SU-DHL-6 (cell line): ENCODE results near the gene HMHB1.

ENCODE experiments used
- H2AFZ ChIP-seq: fragments of 200-600 bp; sonication (generic); 2 replicates; pipeline ENCODE4 v1.6.1; 2014; ENCODE audit warnings: low read depth, mild to moderate bottlenecking, moderate library complexity, mixed read lengths, antibody characterized with exemption, low read length; ENCODE audit not compliant: severe bottlenecking
- H3F3A ChIP-seq: fragments of 200-600 bp; shearing (Covaris generic); 2 replicates; pipeline ENCODE4 v1.6.0; 2016; ENCODE audit warnings: antibody characterized with exemption, mild to moderate bottlenecking; ENCODE audit not compliant: insufficient read depth
- H3K27ac ChIP-seq: fragments of 200-600 bp; sonication (generic); 2 replicates; pipeline ENCODE4 v1.5.1; 2016; ENCODE audit warnings: low read depth, mild to moderate bottlenecking, low read length, moderate library complexity, mixed read lengths
- H3K27me3 ChIP-seq: fragments of 200-600 bp; sonication (generic), shearing (Covaris generic); 2 replicates; pipeline ENCODE4 v1.6.0; 2014; ENCODE audit warnings: mild to moderate bottlenecking, low read length
- H3K36me3 ChIP-seq: fragments of 200-600 bp; sonication (generic); 2 replicates; pipeline ENCODE4 v1.6.1; 2014; ENCODE audit warnings: mild to moderate bottlenecking, low read length, mixed read lengths
- H3K4me2 ChIP-seq: fragments of 300-600, 200-600 bp; shearing (Covaris generic), sonication (generic); 2 replicates; pipeline ENCODE4 v1.6.0; 2014; ENCODE audit warnings: low read length, low read depth, mild to moderate bottlenecking; ENCODE audit not compliant: poor library complexity, severe bottlenecking
- H3K4me3 ChIP-seq: fragments of 200-600 bp; sonication (generic); 2 replicates; pipeline ENCODE4 v1.5.1; 2014; ENCODE audit warnings: antibody characterized with exemption, low read length, mild to moderate bottlenecking, mixed read lengths; ENCODE audit not compliant: insufficient read depth, poor library complexity, severe bottlenecking
- H3K79me2 ChIP-seq: fragments of 200-600 bp; sonication (generic); 2 replicates; pipeline ENCODE4 v1.6.1; 2014; ENCODE audit warnings: mild to moderate bottlenecking, low read length, moderate library complexity; ENCODE audit not compliant: insufficient read depth
- H3K9ac ChIP-seq: fragments of 200-600 bp; sonication (generic); 2 replicates; pipeline ENCODE4 v1.7.0; 2014; ENCODE audit warnings: mild to moderate bottlenecking, low read length
- H3K9me2 ChIP-seq: fragments of 200-600 bp; sonication (generic); replicated peaks from 2 replicates; pipeline ENCODE4 v1.6.1; 2014; ENCODE audit warnings: low read length; ENCODE audit not compliant: insufficient read depth
- H3K9me3 ChIP-seq: fragments of 200-600 bp; sonication (generic); 2 replicates; pipeline ENCODE4 v1.6.1; 2014; ENCODE audit warnings: low read length, mixed read lengths; ENCODE audit not compliant: insufficient read depth
- H4K20me1 ChIP-seq: fragments of 200-600 bp; sonication (generic); 2 replicates; pipeline ENCODE4 v1.6.1; 2014; ENCODE audit warnings: low read depth, mild to moderate bottlenecking, antibody characterized with exemption, low read length, moderate library complexity, mixed read lengths
- EZH2phosphoT487 ChIP-seq: fragments of 200-600 bp; sonication (generic), shearing (Covaris generic); conservative IDR thresholded peaks from 2 replicates; pipeline ENCODE4 v1.6.1; 2018; ENCODE audit warnings: mild to moderate bottlenecking, antibody characterized with exemption, low read length, moderate library complexity, mixed read lengths
- TF ChIP-seq, protein P1 (sequence below): fragments of 200-600 bp; sonication (generic); IDR thresholded peaks from one replicate; pipeline ENCODE4 v1.5.1; 2017; ENCODE audit warnings: antibody characterized with exemption, mild to moderate bottlenecking, low read length, moderate library complexity; ENCODE audit not compliant: insufficient read depth, poor library complexity, severe bottlenecking

The HMHB1 gene

DNA sequence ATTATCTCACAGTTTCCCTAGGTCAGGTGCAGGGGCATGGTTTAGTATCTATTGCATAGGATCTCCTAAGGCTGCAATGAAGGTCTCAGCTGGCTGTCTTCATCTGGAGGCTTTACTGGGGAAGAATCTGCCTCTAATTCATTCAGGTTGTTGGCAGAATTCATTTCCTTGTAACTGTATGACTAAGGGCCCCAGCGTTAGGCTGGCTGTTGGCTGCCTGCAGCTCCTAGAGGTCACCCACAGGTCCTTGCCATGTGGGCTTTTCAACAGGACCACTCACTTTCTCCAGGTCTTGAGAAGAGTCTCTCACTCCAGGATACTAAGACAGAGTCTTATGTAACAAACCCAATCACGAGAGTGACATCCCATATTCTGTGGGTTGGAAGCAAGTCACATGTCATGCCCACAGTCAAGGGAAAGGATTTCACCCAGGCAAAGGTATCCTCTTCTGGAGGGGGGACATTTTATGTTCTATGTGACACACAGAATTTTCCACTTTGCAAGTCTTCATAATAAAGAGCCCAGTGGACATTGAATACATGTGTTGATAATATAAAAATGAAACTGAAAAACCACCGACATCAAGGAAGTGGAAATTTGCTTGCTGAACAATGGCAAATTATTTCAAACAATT is 38.2 kb downstream of the HMHB1 start:
- no peaks in the 10 kb centered on the region for H3F3A ChIP-seq
- TF ChIP-seq EZH2phosphoT487 = no peak
- TF ChIP-seq, protein P1, sequence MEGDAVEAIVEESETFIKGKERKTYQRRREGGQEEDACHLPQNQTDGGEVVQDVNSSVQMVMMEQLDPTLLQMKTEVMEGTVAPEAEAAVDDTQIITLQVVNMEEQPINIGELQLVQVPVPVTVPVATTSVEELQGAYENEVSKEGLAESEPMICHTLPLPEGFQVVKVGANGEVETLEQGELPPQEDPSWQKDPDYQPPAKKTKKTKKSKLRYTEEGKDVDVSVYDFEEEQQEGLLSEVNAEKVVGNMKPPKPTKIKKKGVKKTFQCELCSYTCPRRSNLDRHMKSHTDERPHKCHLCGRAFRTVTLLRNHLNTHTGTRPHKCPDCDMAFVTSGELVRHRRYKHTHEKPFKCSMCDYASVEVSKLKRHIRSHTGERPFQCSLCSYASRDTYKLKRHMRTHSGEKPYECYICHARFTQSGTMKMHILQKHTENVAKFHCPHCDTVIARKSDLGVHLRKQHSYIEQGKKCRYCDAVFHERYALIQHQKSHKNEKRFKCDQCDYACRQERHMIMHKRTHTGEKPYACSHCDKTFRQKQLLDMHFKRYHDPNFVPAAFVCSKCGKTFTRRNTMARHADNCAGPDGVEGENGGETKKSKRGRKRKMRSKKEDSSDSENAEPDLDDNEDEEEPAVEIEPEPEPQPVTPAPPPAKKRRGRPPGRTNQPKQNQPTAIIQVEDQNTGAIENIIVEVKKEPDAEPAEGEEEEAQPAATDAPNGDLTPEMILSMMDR = no peak
- no peak overlapping the region for H2AFZ ChIP-seq
- H3K79me2 ChIP-seq = no peaks in the 10 kb centered on the region
- peak overlapping the region; percentile 12 for H3K4me2 ChIP-seq
- H3K9me3 ChIP-seq = no peaks in the 10 kb centered on the region
- H3K36me3 ChIP-seq = no peaks in the 10 kb centered on the region
- no peak overlapping the region for H3K27ac ChIP-seq
- H3K27me3 ChIP-seq = no peaks in the 10 kb centered on the region
- H3K9ac ChIP-seq = no peak overlapping the region
- H3K4me3 ChIP-seq = no peak overlapping the region
- H4K20me1 ChIP-seq = no peaks in the 10 kb centered on the region
- H3K9me2 ChIP-seq = no peaks in the 10 kb centered on the region

DNA sequence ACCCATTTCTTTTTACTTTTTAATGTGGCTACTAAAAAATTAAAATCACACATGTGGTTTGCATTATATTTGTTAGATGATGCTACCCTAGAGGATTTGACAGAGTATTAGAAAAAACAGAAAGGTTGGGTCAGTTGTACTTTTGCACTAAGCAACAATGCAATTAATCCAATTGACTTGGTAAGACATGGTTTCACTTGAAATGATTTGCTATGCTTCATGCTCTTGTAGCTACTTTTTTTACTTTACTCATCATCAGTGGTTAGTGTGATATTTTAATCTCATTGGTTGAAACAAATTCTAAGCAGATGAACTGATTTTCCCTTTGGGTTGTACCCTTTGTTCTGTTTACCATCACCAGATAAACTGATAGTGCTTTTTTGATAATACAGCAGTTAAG is 39.4 kb downstream of the HMHB1 start:
- Histone ChIP-seq H3K9me3 (no peaks in the 10 kb centered on the region), H3K9ac (no peak overlapping the region), H4K20me1 (no peaks in the 10 kb centered on the region), H3K4me2 (no peak overlapping the region), H3K79me2 (no peaks in the 10 kb centered on the region), H3K36me3 (no peaks in the 10 kb centered on the region), H3K4me3 (no peak overlapping the region), H3F3A (no peaks in the 10 kb centered on the region), H3K27ac (no peak overlapping the region), H3K9me2 (no peaks in the 10 kb centered on the region), H3K27me3 (no peaks in the 10 kb centered on the region), H2AFZ (no peak overlapping the region)
- no peak for TF ChIP-seq EZH2phosphoT487
- TF ChIP-seq, protein P1 = no peak

DNA sequence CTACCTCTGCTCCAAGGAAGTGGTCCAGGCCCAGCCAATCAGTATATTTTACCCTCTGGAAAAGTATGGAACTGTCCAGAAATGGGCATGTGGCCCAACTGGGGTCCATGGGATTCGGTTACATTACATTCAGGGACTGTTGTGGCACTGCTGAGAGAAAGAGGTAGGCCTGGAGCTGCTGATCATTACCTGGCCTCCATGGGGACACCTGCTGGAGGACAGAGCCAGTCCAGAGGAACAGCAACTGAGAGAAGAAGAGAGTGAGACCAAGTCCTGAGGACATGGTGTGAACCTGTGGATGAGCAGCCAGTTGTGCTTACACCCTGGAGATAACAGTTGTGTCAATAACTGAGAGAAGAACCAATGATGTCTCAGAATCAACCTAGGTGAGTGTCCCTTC is 48.2 kb downstream of the HMHB1 start:
- Histone ChIP-seq H3K9me3 (no peaks in the 10 kb centered on the region), H2AFZ (no peak overlapping the region), H3K4me2 (no peak overlapping the region), H3K9ac (no peak overlapping the region), H3K36me3 (no peaks in the 10 kb centered on the region), H3K9me2 (no peaks in the 10 kb centered on the region), H4K20me1 (no peaks in the 10 kb centered on the region), H3K27ac (no peak overlapping the region), H3K79me2 (no peaks in the 10 kb centered on the region), H3K27me3 (no peaks in the 10 kb centered on the region), H3K4me3 (no peak overlapping the region), H3F3A (no peaks in the 10 kb centered on the region)
- TF ChIP-seq EZH2phosphoT487 = no peak
- TF ChIP-seq, protein P1 = no peak
